Breast epithelium (tissue), 3 donors: ENCODE measurements around the gene AIM2.

Experiments
- CTCF ChIP-seq, 3 donors: fragments of 450-650 bp; IDR thresholded peaks; one replicate each; pipeline ENCODE4 v1.5.1; 2016 to 2017; ENCODE audit warnings: antibody characterized with exemption in 3 of 3, mild to moderate bottlenecking in 3 of 3, moderate library complexity in 3 of 3
- POLR2A ChIP-seq: fragments of 450-650 bp; IDR thresholded peaks from one replicate; pipeline ENCODE4 v1.6.1; 2016; ENCODE audit warnings: antibody characterized with exemption, mild to moderate bottlenecking, moderate library complexity
- POLR2AphosphoS5 ChIP-seq, 3 donors: sonication (generic); formaldehyde crosslinking; IDR thresholded peaks; one replicate each; pipeline ENCODE4 v1.6.1; 2017; ENCODE audit warnings: antibody characterized with exemption in 3 of 3

- TF ChIP-seq POLR2AphosphoS5 (IDR thresholded peaks at IDR 0.05) (no peak), CTCF (IDR thresholded peaks at IDR 0.05) (no peak), POLR2A (no peak)
These were observed 7.7 kb downstream of the AIM2 start for GRCh38 chr1:159068886-159069285.
